Limb (tissue), 2 donors: ENCODE results near the gene MRPL43.
A peak's percentile ranks its signal among the peaks of the same experiment; 100 is the strongest.

ENCODE experiments used
- DNase-seq, 2 donors: peaks; one replicate each; pipeline ENCODE4 v3.0.0-alpha.2; 2016; ENCODE audit errors: extremely low spot score in 2 of 2

Gene MRPL43

GRCh38 chr10:101005361-101005760, 18.1 kb upstream of the MRPL43 start:
- no peak for DNase-seq

- no peak for DNase-seq
These were observed 16.4 kb upstream of the MRPL43 start for GRCh38 chr10:101003639-101004206.

- no peak for DNase-seq
These were observed 15.2 kb upstream of the MRPL43 start for GRCh38 chr10:101002456-101002855.

DNA sequence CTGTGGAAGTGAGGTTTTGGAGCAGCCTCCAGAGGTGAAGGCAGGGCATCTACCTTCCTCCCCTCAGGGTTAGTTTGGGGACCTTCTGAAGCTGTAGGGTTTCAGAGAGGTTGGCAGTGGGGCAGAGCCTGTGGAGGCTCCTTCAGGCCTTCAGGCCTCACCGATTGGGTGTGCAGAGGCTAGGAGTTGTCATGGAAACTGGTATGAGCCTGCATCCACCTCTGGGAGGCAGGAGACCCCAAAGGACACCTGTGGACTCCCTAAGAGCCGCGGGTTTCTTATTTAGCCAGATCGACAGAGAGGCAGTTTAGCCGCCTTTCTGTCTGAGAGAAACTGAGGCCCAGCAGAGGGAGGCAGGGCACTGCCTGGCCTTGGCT, 14.3 kb upstream of the MRPL43 start:
- no peak for DNase-seq

- DNase-seq, result peak; percentile 71 to 74
These were observed 13.8 kb upstream of the MRPL43 start for GRCh38 chr10:101000915-101001658.

GRCh38 chr10:101000127-101000914, 13.0 kb upstream of the MRPL43 start:
- peak; percentile 13 to 70 for DNase-seq

GRCh38 chr10:100999742-101000126, 12.4 kb upstream of the MRPL43 start, which contains the start of gene LZTS2:
TSS of gene LZTS2 (plus strand) at chr10:100999808. CDS start at chr10:101002539, 2,731 bp downstream.
- DNase-seq, result no peak

GRCh38 chr10:100998991-100999741, 11.9 kb upstream of the MRPL43 start:
- peak; percentile 75 to 91 for DNase-seq

DNA sequence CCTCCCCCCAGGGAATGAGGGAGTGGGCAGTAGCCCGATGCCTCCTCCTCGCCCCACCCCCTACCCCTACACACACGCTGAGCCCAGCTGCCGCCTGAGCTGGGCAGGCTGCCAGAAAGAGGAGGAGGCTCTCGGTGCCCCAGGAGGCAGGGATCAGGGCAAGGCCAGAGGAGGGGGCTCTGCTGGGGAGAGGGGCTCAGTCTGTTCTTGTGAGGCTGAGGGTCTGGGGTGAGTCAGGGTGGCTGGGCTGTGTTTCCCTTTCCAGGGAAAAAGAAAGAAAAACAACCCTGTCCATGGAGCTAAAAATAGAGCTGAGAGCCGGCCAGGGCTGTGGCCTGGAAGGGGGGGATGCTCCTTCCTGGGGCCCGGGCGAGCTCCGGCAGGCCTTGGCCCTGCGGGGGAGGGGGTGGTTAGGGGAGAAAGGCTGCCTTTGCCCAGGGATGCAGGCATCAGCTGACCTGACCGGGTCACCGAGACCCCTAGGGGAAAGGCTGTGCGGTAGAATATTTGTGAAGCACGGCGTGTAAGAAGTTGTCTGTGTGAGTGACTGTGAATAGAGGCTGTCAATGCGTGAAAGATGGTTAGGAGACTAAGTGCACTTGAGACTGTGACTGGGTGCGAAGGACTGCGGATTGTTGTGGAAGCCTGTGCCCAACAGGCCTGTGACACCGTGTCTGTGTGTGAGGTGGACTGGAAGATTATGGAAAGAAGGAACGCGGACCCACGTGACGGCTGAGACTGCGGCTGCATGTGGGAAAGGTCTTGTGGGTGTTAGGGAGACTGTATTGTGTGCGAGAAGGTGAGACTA, 11.1 kb upstream of the MRPL43 start:
- DNase-seq, result peak; percentile 88 to 93

- no peak for DNase-seq
These were observed 10.3 kb upstream of the MRPL43 start for GRCh38 chr10:100997360-100998182.

- DNase-seq, result peak; percentile 8 to 60
These were observed 9.5 kb upstream of the MRPL43 start for GRCh38 chr10:100996678-100997359.

- peak in 1 of 2 donors; percentile 7 for DNase-seq
These were observed 7.9 kb upstream of the MRPL43 start for GRCh38 chr10:100995181-100995580.

- DNase-seq, result peak; percentile 49 to 66
These were observed 6.8 kb upstream of the MRPL43 start for GRCh38 chr10:100993986-100994708.

DNA sequence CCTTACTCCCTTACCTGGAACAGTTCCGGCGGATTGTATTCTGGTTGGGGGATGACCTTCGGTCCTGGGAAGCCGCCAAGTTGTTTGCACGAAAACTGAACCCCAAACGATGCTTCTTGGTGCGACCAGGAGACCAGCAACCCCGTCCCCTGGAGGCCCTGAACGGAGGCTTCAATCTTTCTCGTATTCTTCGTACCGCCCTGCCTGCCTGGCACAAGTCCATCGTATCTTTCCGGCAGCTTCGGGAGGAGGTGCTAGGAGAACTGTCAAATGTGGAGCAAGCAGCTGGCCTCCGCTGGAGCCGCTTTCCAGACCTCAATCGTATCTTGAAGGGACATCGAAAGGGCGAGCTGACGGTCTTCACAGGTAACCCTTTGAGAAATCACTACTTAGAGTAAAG, 1.8 kb upstream of the MRPL43 start:
- no peak for DNase-seq

DNA sequence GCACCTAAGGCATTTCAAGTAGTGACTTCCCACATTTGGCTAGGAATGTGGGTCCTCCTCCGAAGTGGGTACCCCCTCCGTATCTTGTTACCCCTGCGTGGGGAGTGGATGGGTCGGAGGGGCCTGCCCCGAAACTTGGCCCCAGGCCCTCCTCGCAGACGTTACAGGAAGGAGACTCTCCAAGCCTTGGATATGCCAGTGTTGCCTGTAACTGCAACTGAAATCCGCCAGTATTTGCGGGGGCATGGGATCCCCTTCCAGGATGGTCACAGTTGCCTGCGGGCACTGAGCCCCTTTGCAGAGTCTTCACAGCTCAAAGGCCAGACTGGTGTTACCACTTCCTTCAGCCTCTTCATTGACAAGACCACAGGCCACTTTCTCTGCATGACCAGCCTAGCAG, 869 bp upstream of the MRPL43 start:
- no peak for DNase-seq

DNA sequence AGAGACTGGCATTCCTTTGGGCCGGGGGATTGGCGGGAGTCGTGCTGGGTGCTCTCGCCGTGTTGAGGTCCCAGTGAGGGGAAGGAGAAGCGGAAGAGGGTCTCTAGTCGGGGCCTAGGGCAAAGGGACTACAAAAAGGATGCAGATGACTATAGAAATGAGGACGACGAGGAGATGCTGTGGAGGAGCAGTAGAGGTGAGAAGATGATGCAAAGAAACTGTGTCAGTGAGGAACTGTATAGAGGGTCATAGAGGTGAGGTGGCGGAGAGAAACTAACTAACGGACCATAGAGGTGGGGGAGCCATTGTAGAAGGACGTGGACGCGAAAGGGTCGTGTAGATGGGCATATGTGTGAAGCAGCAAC, 370 bp upstream of the MRPL43 start:
- DNase-seq, result no peak

GRCh38 chr10:100986623-100986951, 710 bp downstream of the MRPL43 start:
- no peak for DNase-seq

DNA sequence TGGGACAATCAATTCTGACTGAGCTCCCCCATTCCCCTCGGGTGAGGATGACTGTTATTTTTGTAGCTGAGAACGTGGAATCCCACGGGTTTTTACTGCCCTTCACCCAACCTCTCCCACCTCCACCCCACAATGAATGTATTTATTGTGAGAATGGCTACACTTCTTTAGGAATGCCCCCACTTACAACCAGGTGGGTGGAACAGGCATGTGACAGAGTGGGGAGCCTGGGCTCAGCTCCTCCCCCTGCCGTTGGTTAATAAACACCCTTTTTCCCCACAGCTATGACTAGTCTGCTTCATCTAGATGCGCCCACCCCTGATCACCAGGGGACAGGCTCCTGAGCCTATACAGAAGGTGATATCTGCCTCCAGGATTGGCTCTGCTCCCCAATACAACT, 2.0 kb downstream of the MRPL43 start:
- no peak for DNase-seq

- DNase-seq, result peak in 1 of 2 donors; percentile 8
These were observed 2.6 kb downstream of the MRPL43 start for GRCh38 chr10:100984672-100985177.
